HEK293T (cell line): ENCODE measurements around the gene INPP1.

ENCODE experiments used
- BHLHE40 ChIP-seq: fragments of 450-650 bp; IDR thresholded peaks from 2 replicates; pipeline ENCODE4 v1.6.1; 2016; ENCODE audit warnings: mild to moderate bottlenecking, moderate library complexity, borderline replicate concordance
- FOXA1 ChIP-seq: fragments of 450-650 bp; IDR thresholded peaks from 2 replicates; pipeline ENCODE4 v1.6.1; 2016; ENCODE audit warnings: mild to moderate bottlenecking
- SP1 ChIP-seq: fragments of 450-650 bp; IDR thresholded peaks from 2 replicates; pipeline ENCODE4 v1.6.1; 2017
- TARDBP ChIP-seq: fragments of 450-650 bp; IDR thresholded peaks from 2 replicates; pipeline ENCODE4 v1.6.1; 2016
- TF ChIP-seq, protein P1 (sequence below): fragments of 450-650 bp; IDR thresholded peaks from 2 replicates; pipeline ENCODE4 v1.6.1; 2016

DNA sequence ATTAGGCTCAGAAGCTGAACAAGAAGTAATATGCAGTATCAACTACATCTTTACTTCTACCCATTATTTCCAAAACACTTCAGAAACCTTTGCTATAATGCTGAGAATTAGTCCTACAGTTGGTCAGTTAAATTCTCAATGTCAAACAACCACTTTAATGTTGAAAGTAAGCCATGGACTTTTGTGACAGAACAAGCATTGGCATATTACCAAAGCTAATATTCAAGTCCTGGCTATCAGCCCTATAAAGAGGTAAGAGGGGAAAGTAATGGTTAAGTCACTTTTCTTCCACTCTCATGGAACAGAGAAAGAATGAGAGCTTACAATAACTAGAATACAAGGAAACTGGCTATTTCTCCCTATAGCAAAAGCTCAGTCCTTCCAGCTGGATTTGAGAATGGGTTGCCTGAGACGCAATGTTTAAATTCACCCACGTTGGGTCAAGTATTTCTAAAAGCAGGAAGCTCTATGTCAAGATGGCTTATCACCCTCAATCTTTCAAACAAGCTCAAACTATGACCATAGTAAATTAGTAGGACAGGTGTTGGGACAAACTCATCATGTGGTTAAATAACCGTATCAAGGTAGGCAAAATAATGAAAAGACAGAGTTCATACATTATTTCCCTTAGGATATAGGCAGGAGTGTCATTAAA is 33.3 kb downstream of the INPP1 start:
- TF ChIP-seq BHLHE40: no peak
- no peak for TF ChIP-seq TARDBP
- no peak for TF ChIP-seq SP1
- no peak for TF ChIP-seq FOXA1
- TF ChIP-seq, protein P1, sequence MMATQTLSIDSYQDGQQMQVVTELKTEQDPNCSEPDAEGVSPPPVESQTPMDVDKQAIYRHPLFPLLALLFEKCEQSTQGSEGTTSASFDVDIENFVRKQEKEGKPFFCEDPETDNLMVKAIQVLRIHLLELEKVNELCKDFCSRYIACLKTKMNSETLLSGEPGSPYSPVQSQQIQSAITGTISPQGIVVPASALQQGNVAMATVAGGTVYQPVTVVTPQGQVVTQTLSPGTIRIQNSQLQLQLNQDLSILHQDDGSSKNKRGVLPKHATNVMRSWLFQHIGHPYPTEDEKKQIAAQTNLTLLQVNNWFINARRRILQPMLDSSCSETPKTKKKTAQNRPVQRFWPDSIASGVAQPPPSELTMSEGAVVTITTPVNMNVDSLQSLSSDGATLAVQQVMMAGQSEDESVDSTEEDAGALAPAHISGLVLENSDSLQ: no peak
